GM18502 (cell line): ENCODE measurements around the gene EFR3B.
"Not testable (repeated sequence)": the region's sequence is repeated elsewhere in the genome, so short reads cannot be mapped to it uniquely, and the experiment has no call there.

Experiments used
- ATAC-seq: cut with Tn5 transposase; IDR thresholded peaks from one replicate; pipeline ENCODE4 v1.9.1; 2021; ENCODE audit warnings: mild to moderate bottlenecking; ENCODE audit not compliant: unreplicated experiment, poor library complexity

The EFR3B gene

GRCh38 chr2:25041928-25042320 is at the start of gene EFR3B:
Gene EFR3B (plus strand): TSS chr2:25042076. CDS start chr2:25042313, 237 bp downstream.
- peak; percentile 92 for ATAC-seq

- ATAC-seq, result no peak
Measured at GRCh38 chr2:24993406-24994145, 48.3 kb upstream of the EFR3B start.

GRCh38 chr2:24994146-24994724 is 47.6 kb upstream of the EFR3B start:
- ATAC-seq, result no peak

GRCh38 chr2:24999097-24999496 is 42.8 kb upstream of the EFR3B start:
- not testable (repeated sequence) for ATAC-seq

GRCh38 chr2:25000036-25000435 is 41.8 kb upstream of the EFR3B start:
- no peak for ATAC-seq

GRCh38 chr2:25000503-25001324 is 41.2 kb upstream of the EFR3B start:
- ATAC-seq, result no peak

GRCh38 chr2:25001325-25001637 is 40.6 kb upstream of the EFR3B start:
- no peak for ATAC-seq

- ATAC-seq, result no peak
Measured at GRCh38 chr2:25002066-25002465, 39.8 kb upstream of the EFR3B start.

GRCh38 chr2:25009954-25010353 is 31.9 kb upstream of the EFR3B start:
- no peak for ATAC-seq

GRCh38 chr2:25011342-25011741 is 30.5 kb upstream of the EFR3B start:
- not testable (repeated sequence) for ATAC-seq

- no peak for ATAC-seq
Measured at GRCh38 chr2:25014631-25015030, 27.2 kb upstream of the EFR3B start.

- ATAC-seq, result no peak
Measured at GRCh38 chr2:25018681-25019080, 23.2 kb upstream of the EFR3B start.

GRCh38 chr2:25021791-25022362 is 20.0 kb upstream of the EFR3B start:
- ATAC-seq, result no peak

- ATAC-seq, result no peak
Measured at GRCh38 chr2:25023333-25023732, 18.5 kb upstream of the EFR3B start.

GRCh38 chr2:25025229-25026007 is 16.5 kb upstream of the EFR3B start:
- ATAC-seq, result no peak

GRCh38 chr2:25026008-25026530 is 15.8 kb upstream of the EFR3B start:
- ATAC-seq, result no peak

GRCh38 chr2:25029183-25029554 is 12.7 kb upstream of the EFR3B start:
- ATAC-seq, result no peak

- ATAC-seq, result no peak
Measured at GRCh38 chr2:25030702-25031101, 11.2 kb upstream of the EFR3B start.

- no peak for ATAC-seq
Measured at GRCh38 chr2:25032094-25032493, 9.8 kb upstream of the EFR3B start.

- no peak for ATAC-seq
Measured at GRCh38 chr2:25032901-25033300, 9.0 kb upstream of the EFR3B start.
